Hematopoietic multipotent progenitor cell (in vitro differentiated cells): Measurements from ENCODE around the gene CAP2. TPM values are rescaled to one million over a fixed set of nuclear protein-coding genes. Genes with fewer than 3 reads are reported as not detected.
"Not testable (repeated sequence)": the region's sequence is repeated elsewhere in the genome, so short reads cannot be mapped to it uniquely, and the experiment has no call there.

ENCODE experiments used
- DNase-seq, 3 donors: peaks; one replicate each; pipeline ENCODE4 v3.0.0-alpha.2; 2011 to 2015; ENCODE audit warnings: low read depth in 2 of 3, low spot score in 2 of 3
- total RNA-seq: library from RNA; depleted of rRNA; stranded (reverse); fragments of >200 nt; gene quantifications from one replicate; pipeline ENCODE4 v1.2.3, GENCODE V29; 2012

CAP2 gene
- total RNA-seq, 1 donor = under 0.01 TPM

DNA sequence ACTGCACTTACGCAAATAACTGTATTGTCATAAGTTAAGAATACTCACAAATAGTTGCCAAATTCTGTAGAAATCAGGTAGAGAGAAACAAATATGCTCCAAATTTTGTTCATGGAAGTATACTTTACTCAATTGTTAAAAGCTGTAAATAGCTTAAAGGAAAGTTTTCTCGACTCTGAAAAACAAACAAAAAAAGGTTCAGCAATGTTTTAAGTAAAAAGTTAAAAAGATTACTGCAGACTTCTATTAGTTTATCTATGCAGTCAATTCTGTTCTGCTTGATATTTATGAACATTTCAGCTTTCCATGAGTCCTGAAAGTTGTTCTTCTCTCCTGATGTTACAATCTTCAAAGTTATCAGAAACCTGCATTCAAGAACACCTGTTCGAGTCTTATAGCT, 169.2 kb downstream of the CAP2 start:
- DNase-seq = no peak

DNA sequence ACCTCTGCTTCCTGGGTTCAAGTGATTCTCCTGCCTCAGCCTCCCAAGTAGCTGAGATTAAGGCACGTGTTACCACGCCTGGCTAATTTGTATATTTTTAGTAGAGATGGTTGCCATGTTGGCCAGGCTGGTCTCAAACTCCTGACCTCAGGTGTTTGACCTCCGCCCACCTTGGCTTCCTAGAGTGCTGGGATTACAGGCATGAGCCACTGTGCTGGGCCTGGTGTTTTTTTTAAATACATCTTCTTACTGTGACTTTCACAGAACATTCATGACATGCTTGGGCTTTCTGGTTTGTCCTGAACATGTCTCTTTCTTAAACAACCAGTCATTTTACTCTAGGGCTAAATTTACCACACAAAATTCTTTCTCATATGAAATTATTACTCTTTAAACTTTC, 172.0 kb downstream of the CAP2 start:
- DNase-seq = no peak

DNA sequence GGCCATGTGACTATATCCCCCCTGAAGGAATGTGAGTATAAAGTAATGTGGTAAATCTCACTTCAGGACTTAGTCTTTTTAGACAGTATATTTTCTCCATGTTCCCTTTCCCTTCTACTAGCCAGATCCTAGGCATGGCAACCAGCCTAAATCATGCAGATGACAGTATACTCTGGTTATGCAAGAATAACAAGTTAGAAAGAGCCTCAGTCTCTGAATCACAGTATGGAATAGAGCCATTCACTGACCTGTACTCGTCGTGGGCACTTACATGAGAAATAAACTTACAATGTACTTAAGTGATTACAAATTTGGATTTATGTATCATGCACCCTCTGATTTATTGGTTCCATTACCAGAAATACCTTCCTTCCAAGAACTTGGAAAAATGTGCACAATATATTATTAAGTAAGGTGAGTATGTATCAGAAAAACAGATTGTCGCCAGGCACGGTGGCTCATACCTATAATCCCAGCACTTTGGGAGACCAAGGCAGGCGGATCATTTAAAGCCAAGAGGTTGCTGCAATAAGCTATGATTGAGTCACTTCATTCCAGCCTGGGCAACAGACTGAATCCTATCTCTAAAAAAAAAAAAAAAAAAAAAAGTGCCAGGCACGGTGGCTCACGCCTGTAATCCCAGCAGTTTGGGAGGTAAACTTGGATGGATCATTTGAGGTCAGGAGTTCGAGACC, 181.6 kb downstream of the CAP2 start:
- no peak for DNase-seq

DNA sequence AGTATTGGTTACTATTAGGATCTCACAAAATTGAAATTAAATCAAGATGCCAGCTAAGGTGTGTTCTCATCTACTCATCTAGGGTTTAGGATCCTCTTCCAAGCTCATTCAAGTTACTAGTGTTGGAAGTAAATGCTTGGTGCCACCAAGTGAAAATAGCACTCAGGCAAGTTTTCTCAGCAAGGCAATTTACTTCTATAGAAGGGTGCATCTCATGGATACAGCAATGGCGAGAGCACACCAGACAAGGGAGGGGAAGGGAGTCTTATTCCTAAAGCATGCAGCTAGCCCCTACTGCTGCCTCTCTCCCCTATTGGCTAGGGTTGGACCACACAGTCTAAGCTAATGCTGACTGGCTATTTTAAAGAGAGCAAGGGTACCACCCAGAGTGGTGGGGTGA, 183.7 kb downstream of the CAP2 start:
- no peak for DNase-seq

DNA sequence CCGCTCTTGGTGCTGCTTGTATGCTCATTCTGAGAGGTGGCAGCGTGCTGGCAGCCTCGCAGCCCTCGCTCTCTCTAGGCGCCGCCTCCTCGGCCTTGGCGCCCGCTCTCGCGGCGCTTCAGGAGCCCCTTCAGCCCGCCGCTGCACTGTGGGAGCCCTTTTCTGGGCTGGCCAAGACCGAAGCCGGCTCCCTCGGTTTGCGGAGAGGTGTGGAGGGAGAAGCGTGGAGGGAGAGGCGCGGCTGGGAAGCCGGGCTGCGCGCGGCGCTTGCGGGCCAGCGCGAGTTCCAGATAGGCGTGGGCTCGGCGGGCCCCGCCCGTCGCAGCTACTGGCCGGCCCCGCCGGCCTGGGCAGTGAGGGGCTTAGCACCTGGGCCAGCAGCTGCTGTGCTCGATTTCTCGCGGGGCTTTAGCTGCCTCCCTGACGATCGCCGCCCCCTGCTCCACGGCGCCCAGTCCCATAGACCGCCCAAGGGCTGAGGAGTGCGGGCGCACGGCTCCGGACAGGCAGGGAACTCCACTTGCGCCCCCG, 187.2 kb downstream of the CAP2 start:
- peak in 1 of 3 donors; percentile 57 for DNase-seq

DNA sequence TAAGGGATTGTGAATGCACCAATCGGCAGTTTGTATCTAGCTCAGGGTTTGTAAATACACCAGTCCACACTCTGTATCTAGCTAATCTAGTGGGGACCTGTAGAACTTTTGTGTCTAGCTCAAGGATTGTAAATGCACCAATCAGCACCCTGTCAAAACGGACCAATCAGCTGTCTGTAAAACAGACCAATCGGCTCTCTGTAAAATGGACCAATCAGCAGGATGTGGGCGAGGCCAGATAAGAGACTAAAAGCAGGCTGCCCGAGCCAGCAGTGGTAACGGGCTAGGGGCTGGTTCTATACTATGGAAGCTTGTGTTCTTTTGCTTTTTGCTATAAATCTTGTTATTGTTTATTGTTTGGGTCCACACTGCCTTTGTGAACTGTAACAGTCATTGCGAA, 187.9 kb downstream of the CAP2 start:
- not testable (repeated sequence) for DNase-seq

DNA sequence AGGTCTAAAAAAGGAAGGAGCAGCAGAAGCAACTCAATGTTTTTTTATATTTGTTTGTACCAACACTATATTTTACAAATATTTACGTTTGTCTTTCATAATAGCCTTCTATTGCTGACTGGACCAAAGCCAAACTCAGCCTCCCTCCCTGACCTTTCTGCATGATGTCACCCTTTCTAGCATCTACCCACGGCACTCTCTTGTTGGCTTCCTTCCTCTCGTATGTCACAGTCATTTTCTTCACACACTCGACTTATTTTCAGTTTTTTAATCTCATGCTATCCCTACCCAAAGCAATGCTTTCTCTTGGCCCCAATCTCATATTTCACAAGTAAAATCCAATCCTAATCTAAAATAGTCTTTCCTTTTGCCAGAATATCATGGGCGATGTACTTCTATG, 190.4 kb downstream of the CAP2 start:
- no peak for DNase-seq

DNA sequence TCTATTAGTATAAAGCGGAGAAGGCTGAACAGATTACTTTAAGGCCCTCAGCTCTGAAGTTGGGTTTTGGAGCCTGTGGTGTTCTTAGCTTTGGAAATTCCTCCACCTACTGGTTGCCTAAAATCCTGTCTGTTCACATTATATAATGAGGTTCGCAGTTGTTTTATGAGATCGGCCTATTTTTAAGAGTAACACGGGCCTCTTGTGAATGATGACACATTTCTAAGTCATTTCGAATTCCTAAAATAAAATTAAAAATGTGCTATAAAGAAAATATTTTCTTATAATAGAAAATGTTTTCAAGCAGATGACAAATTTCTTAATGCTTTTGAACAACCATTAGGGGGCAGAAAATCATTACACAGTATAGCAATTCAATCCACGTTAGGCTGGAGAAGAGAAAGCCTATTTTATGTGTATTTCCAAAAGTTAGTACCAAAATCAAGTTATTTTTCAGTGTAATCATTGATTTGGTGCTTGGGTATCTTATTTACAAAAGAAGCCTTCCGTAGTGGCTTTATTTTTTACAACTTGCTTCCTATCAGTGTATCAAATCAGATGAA, 190.9 kb downstream of the CAP2 start:
- peak in 2 of 3 donors; percentile 56 to 76 for DNase-seq

DNA sequence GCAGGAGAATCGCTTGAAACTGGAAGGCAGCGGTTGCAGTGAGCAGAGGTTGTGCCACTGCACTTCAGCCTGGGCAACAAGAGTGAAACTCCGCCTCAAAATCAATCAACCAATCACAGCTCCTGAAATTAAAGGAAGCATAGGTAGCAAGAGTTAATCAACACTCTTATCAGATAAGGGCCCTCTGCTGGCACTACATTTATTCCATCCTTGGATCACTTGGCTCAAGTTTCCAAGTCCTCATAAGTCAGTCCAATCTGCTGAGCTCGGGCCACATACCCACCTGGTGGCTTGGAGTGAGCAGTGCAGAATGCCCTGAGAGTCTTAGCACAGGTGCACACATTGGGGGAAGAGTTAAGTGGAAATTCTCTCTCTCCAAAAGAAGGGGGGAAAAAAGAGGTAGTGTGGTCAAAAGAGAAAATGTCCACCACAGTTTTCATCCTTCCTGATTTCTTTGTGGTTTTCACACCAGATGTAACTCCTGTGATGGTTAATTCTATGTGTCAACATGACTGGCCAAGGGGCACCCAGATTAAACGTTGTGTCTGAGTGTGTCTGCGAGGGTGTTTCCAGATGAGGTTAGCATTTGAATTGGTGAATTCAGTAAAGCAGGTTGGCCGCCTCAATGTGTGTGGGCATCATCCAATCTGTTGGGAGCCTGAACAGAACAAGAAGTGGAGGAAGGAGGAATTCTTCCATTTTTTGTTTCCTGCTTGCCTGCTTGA, 192.5 kb downstream of the CAP2 start:
- DNase-seq = peak in 2 of 3 donors; percentile 47 to 66

DNA sequence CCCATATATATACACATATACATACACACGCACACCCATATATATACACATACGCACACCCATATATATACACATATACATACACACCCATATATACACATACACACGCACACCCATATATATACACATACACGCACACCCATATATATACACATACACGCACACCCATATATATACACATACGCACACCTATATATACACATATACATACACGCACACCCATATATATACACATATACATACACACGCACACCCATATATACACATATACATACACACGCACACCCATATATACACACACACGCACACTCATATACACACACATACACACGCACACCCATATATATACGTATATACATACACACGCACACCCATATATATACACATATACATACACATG, 193.2 kb downstream of the CAP2 start:
- DNase-seq = not testable (repeated sequence)

DNA sequence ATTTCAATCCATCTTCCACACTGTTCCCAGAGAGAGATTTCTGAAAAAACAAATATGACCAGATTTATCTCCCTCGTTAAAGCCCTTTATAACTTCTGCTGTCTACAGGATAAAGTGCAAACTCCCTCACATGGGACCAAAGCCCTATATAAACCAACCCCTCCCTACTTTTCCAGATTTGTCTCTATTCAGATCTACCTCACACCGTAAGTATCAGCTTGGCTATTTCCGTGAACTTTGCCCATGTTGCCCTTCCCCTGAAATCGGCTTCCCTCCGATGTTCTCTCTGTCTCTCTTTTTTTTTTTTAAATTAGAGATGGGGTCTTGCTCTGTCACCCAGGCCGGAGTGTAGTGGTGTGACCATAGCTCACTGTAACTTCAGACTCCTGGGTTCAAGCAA, 194.6 kb downstream of the CAP2 start:
- no peak for DNase-seq

DNA sequence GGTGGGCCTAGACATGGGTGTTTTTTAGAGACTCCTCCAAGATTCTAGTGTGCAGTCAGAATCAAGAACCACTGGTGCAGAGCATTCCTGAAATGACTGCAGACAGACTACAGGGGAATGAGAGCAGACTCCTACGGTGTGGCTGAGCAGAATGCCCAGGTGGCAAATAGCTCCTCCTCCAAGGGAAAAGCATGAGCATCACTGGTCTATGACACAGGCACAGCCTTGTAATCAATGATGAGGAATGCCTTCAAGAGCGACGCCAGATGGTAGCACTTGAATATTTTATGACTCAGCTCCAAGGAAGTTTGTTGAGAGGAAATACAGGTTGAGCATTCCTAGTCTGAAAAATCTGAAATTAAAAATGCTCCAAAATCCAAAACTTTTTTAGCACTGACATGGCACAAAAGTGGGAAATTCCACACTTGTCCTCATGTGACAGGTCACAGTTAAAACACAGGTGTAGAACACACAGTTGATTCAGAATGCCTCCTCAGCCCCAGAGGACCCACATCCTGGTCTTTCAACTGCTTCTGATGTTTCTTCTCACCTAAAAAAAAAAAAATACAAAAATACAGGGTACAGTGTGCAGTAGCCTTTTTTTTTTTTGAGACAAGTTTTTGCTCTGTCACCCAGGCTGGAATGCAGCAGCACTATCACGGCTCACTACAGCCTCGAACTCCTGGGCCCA, 196.2 kb downstream of the CAP2 start:
- no peak for DNase-seq

DNA sequence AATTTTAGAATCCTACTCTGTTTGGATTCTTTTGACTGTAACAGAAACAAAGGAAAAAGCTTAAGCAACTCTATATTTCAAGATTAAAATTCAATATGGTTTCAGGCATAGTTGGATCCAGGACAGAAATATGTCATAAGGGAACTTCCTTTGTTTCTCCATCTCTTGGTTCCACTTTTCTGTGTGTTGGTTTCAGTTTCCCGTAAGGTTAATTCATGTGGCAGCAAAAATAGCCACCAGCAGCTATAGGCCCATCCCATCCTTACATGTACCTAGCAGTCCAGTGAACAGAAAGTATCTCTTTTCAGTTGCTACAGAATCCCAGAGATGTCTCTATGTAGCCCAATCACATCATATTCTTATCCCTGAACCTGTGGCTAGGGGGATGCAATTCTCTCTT, 197.9 kb downstream of the CAP2 start:
- DNase-seq = no peak

DNA sequence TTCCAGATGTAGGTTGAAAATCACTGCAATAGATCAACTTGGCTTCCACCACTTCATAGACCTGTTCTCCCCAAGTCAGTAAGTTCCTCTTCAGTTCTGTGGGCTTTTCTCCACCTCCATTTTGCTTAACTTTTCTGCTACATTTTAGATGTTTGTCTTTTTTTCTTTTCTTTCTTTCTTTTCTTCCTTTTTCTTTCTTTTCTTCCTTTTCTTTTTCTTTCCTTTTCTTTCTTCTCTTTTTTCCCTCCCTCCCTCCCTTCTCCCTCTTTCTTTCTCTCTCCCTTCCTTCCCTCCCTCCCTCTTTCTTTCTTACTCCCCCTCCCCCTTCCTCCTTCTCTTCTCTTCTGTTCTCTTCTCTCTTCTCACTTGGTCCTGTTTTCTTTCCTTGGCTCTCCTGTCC, 199.9 kb downstream of the CAP2 start:
- DNase-seq = no peak

DNA sequence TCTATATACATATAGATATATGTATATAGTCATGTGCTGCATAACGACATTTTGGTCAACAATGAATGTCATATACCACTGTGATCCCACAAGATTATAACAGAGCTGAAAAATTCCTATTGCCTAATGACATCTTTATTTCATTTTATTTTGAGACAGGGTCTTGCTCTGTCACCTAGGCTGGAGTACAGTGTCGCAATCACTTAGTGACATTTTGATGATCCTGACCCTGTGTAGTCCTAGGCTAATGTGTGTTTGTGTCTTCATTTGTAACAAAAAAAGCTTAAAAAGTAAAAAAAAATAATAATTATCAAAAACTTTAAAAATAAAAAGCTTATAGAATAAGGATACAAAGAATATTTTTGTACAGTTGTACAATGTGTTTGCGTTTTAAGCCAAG, 202.7 kb downstream of the CAP2 start:
- no peak for DNase-seq

DNA sequence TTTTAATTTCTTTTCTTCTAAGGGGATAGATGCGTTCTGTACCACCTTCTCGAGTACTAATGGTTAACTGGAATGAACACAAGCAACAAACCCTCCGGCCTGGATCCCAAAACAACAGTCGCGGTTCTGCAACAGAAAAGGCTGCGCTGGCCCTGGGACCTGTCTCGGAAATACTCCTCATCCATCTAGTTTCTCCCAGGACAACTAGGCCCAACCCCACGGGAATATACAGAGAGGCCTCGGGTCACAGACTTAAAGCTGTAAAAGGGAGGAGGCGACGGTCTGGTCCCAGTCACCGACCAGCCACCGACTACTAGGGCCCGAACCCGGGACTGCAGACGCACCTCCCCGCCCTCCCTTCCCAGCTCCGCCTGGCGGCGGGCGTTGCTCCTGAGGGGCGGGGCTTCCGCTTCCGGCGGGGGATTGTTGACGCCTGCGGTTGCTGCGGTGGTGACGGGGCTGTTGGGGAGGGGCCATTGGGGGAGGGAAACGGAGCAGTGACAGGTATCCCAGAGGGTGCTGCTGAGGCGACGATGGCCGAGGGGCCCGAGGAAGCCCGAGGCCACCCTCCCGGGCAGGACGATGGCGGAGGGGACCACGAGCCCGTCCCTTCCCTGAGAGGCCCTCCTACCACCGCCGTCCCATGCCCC, 206.6 kb downstream of the CAP2 start, which contains the start of gene FAM8A1:
FAM8A1 (plus strand) TSS at position 426 of the 650 bp plus-strand sequence; CDS start at position 534, 108 bp downstream.
- peak; percentile 86 to 96 (median 95) for DNase-seq

DNA sequence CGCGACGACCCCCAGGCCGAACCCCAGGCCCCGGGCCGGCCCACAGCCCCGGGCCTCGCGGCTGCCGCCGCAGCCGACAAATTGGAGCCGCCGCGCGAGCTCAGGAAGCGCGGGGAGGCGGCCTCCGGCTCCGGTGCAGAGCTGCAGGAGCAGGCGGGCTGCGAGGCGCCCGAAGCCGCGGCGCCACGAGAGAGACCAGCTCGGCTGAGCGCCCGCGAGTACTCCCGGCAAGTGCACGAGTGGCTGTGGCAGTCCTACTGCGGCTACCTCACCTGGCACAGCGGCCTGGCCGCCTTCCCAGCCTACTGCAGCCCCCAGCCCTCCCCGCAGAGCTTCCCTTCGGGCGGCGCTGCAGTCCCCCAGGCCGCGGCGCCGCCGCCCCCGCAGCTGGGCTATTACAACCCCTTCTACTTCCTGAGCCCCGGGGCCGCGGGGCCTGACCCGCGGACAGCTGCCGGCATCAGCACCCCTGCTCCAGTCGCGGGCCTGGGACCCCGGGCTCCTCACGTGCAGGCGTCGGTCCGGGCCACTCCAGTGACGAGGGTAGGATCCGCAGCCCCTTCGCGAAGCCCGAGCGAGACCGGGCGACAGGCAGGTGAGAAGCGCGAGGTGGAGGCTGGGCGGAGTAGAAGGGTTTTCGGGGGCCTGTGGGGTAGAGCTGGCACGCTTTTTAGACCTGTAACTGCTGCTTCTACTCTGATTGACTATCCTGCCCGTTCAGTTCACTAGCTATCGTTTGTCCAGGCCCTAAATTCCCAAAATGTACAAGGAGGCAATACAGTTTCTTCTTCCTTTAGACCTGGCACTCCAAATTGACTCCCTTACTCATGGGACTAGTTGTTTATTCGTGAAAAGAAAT, 207.4 kb downstream of the CAP2 start:
- DNase-seq = peak in 2 of 3 donors; percentile 59 to 62

DNA sequence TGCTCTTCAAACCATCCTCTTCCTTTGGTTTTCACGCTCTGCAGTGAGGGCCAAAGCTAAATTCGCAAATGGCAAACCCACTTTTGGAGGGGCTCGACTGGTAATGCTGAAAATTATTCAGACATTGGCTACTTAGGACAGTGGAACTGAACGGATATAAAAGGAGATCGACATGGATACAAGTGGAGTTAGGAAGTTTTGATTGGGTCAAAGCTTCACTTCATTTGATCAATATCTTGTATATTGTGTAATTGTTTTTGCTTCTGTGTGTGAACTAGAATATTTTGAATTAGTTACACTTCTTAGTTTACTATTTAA, 207.9 kb downstream of the CAP2 start:
- no peak for DNase-seq

DNA sequence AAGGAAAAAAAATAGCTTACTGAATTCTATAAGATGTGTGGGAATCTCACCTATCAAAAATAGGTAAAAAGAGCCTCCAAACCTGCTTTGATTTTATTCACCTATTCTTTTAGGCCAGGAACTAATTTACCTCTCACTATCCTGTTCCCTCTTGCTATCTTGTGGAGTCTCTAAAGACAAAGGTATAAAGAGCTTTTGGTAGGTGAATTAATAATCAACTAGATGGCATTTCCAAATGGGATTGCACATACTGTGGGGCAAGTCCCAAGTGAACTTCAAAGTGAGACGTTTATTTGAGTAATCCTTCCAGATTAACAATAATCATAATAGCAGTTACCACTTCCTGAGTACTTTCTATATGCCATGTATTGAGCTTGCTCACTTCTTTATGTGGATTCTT, 209.5 kb downstream of the CAP2 start:
- no peak for DNase-seq

DNA sequence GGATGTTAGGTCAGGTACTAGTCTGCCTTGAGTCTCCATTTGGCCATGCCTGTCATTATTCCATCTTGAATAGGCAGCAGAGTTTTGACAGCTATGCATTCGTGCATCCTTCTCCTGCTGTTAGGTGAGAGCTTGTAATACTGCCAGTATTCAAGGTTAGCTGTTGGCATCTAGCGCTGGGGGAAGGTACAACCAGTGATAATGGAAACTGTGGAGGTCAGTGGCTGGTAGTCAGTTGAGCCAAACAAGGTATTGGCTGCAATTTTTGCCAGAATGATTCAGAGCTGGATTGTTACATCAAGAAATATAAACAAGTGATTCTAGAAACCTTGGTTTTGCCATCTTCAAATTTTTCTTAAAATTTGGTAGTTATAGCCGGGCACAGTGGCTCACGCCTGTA, 213.2 kb downstream of the CAP2 start:
- no peak for DNase-seq
